Esophagus muscularis mucosa (tissue), 4 donors: Measurements from ENCODE around the gene GNA12.

ENCODE experiments used
- EP300 ChIP-seq: sonication (generic); formaldehyde crosslinking; IDR thresholded peaks from one replicate; pipeline ENCODE4 v1.6.1; 2017; ENCODE audit warnings: antibody characterized with exemption
- POLR2A ChIP-seq: fragments of 450-650 bp; IDR thresholded peaks from one replicate; pipeline ENCODE4 v1.6.1; 2017; ENCODE audit warnings: antibody characterized with exemption, moderate library complexity, mild to moderate bottlenecking, low read depth
- POLR2AphosphoS5 ChIP-seq, 2 donors: sonication (generic); formaldehyde crosslinking; IDR thresholded peaks; one replicate each; pipeline ENCODE4 v1.6.1; 2017; ENCODE audit warnings: antibody characterized with exemption in 2 of 2
- TF ChIP-seq, protein P1 (sequence below), 3 experiments: fragments of 200-600 bp in 2 of 3; fragments of 450-650 bp in 1 of 3; sonication (generic) in 2 of 3; IDR thresholded peaks; one replicate each; pipeline ENCODE4 v1.5.1; 2017 to 2019; ENCODE audit warnings: antibody characterized with exemption in 3 of 3, mild to moderate bottlenecking in 2 of 3, moderate library complexity in 1 of 3

- TF ChIP-seq, protein P1, sequence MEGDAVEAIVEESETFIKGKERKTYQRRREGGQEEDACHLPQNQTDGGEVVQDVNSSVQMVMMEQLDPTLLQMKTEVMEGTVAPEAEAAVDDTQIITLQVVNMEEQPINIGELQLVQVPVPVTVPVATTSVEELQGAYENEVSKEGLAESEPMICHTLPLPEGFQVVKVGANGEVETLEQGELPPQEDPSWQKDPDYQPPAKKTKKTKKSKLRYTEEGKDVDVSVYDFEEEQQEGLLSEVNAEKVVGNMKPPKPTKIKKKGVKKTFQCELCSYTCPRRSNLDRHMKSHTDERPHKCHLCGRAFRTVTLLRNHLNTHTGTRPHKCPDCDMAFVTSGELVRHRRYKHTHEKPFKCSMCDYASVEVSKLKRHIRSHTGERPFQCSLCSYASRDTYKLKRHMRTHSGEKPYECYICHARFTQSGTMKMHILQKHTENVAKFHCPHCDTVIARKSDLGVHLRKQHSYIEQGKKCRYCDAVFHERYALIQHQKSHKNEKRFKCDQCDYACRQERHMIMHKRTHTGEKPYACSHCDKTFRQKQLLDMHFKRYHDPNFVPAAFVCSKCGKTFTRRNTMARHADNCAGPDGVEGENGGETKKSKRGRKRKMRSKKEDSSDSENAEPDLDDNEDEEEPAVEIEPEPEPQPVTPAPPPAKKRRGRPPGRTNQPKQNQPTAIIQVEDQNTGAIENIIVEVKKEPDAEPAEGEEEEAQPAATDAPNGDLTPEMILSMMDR (IDR thresholded peaks at IDR 0.05): no peak
- TF ChIP-seq POLR2A (no peak), POLR2AphosphoS5 (IDR thresholded peaks at IDR 0.05) (no peak), EP300 (no peak)
These were observed 151.6 kb downstream of the GNA12 start for GRCh38 chr7:2692543-2692942.
